HG03108 (cell line): ENCODE measurements around the gene LRRC51.
A peak's percentile ranks its signal among the peaks of the same experiment; 100 is the strongest.

Source experiments
- ATAC-seq: cut with Tn5 transposase; IDR thresholded peaks from one replicate; pipeline ENCODE4 v1.9.1; 2021; ENCODE audit warnings: moderate library complexity; ENCODE audit not compliant: unreplicated experiment

The LRRC51 gene

DNA sequence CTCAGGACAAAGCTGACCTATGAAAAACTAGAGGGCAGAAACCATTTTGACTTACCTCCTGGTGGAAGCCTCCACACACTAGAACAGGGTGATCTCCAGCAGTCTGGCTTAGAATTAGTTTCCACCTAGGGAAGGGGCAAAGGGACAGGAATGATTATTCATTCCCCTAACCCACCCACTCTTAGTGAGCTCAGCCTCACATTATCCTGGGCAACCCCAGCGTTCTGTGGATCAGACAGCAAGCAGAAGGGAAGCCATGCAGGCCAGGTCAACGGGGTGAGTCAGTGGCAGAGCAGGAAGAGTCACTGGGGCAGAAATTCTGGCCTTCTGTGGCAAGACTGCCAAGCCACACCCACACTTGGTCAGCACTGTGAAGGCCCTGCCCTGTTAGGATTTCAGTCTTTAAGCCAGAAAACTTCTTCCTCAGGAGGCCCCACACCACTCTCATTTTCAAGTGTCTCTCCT, 10.8 kb upstream of the LRRC51 start:
- peak; percentile 77 for ATAC-seq

DNA sequence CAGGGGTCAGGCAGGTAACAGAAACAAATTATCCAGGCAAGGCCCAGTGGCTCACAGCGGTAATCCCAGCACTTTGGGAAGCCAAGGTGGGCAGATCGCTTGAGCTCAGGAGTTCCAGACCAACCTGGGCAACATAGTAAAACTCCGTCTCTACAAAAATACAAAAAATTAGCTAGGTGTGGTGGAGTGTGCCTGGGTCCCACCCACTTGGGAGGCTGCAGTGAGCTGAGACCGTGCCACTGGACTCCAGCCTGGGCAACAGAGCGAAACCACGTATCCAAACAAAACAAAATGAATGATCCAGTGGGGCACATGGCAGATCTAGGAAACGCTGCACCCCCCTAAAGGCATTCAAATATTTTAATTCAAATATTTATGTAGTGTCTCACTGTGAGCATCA, 10.2 kb upstream of the LRRC51 start:
- no peak for ATAC-seq

DNA sequence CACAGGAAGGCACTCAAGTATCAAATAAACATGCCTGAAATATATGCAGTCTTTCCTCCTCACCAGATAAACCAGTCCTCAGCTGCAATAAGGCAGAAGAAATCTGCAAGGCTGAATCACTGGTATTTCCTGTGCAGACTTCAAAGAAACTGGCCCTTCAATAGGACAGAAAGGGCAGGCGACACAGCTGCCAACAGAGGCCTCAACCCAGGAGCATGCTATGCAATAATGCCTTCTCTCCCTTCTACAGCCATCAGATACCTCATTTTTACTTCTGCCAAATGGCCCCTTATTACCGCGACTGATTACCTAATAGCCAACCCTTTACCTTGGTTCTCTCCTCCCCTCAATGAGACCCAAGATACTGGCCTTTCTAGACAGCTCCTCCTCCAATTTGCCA, 8.3 kb upstream of the LRRC51 start:
- no peak for ATAC-seq

DNA sequence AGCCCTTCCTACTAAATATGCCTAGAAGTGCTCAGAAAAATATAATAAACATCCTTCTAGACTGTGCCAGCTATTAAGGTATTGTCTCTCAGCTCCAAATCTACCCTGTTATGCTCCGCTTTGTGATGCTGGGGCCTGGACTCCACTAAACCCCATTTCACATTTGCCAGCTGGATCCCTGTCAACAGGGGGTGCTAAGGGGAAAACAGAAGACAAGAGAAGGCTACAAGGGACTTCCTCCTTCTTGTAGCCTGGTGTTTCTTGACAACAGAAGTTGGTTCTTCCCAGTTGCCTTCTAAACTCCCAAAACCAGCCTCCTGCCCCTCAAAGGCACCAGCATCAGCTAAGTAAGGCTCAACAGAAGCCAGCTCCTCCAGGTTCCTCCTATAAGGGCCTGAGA, 5.5 kb upstream of the LRRC51 start:
- ATAC-seq, result no peak

DNA sequence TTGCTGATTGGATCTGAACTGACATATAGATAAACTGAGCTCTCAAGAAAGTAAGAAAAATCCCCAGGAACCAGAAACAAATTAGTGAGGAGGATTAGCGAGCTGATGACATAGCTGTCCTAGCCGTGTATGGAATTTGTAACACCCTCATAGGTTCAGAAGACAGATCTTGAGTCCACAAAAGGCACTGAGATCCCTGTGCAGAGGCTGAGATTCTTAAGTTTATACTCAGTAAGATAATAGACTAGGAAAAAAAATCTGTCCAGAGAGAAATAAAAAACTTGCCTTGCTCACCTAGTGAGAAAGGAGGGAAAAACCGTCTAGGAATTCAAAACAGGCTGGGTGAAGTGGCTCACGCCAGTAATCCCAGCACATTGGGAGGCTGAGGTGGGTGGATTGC, 4.9 kb upstream of the LRRC51 start:
- ATAC-seq, result no peak

DNA sequence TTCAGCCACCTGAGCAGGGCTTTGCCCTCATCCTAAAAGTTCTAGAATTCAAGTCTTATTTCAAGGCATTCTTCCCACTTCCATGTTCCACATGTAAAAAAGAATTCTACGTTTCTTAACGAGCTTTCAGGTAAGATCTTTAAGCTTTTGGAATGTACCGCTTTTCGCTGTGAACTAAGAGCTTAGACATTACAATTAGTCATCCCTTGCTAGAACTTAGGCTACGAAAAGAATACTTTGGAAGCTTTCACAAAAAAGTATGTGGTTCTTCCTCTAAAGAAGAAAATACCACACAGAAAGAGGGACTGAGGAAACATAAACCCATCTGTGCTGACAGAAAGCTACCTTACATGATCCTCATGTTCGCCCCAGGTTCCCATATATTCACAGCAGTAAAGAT, 2.2 kb upstream of the LRRC51 start:
- ATAC-seq, result no peak

DNA sequence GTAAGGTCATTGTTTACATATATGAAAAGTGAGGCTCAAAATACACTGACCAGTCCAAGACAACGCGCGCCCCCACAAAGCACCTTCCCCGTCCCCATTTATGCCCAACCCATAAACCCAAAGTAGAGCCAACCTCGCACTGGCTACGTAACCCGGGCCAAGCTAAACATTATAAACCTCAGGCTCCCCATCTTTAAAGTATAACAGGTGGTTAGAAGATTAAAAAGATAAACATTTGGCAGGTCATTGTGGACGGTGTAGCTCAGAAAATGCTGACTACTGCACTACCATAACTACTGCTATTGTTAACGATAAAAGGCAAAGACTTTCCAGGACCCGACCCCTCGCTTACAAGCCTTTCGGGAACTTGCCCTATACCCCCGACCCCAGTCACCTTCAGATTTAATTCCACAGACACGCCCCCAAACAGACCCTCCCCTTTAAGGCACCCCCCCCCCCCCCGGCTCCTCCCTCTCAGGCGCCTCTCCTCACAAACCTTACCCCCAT, 778 bp upstream of the LRRC51 start:
- no peak for ATAC-seq

DNA sequence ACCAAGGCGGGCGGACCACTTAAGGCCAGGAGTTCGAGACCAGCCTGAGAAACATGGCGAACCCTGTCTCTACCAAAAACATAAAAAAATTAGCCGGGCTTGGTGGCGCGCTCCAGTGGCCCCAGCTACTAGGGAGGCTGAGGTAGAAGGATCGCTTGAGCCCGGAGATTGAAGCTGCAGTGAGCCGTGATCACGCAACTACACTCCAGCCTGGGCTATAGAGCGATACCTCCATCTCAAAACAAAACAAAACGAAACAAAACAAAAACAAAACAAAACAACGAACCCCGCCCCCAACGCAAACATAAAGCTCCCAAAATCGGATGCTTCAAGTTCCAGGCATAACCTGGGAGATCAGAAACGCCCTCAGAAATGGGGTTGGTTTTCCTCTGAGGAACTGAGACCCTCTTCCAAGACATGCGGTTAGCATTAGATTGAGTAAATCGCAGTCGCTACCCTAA, 564 bp downstream of the LRRC51 start:
- no peak for ATAC-seq

DNA sequence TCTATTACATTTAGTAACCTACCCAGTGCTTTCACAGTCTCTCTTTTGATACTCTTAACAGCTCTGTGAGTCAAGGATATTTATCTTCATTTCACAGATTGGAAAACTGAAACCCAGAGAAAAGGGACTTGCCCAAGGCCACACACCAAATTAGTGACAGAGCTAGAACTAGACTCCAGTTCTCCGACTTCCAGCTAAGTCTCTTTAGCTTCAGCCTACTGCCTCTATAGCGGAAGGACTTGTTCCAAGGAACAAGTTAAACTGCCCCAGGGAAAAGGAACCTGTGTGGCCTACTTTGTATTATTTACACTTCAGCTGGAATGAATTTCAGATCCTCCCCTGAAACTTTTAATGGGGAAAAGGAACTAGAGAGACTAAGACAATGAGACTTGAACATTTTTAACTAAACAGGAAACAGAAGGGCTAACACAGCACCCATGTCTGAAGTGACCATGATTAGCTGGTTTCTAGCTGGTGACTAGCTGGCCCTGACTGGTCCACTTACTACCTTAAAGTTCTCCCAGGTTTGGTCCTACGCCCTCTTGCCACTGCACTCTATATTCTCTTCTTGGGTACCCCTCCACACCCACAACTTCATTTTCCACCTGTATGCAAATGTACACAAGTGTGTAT, 1.3 kb downstream of the LRRC51 start:
- ATAC-seq, result no peak

DNA sequence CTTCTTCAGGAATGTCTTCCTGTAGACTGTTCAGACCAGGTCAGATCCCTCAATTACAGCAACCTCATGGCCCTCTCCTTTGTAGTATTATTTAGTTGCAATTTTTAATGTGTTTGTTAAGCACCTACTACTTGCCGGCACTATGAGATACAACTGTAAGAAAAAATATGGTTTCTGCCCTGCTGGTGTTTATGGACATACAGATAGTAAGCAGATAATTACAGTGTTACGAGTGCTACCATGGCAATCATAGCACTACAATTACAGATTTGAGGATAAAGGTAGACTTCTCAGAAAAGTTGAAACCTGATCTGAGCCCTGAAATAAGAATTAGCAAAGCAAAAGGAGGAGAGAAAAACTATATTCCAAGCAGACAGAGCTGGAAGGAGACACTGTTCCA, 2.8 kb downstream of the LRRC51 start:
- ATAC-seq, result no peak

DNA sequence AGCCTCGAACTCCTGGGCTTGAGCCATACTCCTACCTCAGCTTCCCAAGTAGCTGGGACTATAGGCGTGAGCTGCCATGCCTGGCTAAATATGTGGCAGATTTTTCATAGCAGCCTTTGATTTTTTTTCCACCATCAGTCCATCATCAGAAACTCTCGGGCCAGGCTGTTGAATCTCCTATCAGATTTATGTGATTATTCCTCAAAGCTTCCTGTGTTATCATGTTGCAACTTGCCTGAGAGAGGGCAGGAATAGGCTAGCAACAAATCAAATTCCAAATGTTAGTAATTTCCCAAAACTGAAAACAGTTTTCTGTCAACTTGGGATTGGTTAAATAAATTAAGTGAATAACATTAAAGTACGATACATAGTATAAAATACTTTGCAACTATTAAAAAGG, 3.4 kb downstream of the LRRC51 start:
- no peak for ATAC-seq

DNA sequence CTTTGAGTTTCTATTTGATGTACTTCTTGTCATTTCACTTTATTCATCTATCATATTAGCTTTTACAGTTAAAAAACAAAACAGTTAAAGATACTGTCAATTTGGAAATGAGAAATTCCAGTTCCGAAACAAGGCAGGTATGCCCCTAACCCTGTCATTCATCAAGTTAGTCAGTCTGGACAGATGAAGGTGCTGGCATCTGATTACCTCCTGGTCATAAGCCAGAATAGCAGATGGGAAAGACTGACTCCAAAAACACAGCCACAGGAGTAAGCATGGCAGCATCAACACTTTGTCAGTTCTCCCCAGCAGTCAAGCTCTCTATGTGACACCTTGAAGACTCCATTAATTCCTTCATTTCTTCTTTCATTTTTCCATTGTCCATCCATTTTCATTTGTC, 4.3 kb downstream of the LRRC51 start:
- no peak for ATAC-seq

DNA sequence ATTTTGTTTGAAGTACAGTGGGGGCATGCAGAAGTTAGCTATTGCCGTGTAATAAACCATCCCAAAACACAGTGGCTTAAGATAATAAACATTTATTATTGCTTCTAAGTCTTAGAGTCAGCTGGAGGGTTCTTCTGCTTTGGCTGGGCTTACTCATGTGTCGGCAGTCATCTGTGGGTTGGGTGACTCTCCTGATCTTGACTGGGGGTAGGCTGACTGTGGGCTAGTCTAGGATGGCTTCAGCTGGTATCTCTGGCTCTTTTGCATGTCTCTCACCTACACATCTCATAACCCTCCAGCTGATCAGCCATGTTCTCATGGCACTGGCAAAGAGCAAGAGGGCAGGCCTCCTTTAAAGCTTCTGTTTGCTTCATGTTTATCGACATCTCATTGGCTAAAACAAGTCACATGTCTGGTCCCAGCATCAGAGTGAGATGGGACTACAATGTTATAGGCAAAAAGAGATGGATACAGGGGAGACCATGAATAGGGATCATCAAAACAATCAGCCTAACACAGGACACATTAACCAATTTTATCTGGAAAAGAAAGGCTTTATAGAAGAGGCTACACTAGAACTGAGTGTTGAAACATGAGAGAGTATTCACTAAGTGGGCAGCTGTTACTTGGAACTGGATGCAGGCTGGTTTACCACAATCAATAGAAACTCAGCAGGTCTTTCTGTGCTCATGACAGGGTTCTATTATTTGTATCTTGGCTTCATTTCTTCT, 5.1 kb downstream of the LRRC51 start:
- no peak for ATAC-seq

DNA sequence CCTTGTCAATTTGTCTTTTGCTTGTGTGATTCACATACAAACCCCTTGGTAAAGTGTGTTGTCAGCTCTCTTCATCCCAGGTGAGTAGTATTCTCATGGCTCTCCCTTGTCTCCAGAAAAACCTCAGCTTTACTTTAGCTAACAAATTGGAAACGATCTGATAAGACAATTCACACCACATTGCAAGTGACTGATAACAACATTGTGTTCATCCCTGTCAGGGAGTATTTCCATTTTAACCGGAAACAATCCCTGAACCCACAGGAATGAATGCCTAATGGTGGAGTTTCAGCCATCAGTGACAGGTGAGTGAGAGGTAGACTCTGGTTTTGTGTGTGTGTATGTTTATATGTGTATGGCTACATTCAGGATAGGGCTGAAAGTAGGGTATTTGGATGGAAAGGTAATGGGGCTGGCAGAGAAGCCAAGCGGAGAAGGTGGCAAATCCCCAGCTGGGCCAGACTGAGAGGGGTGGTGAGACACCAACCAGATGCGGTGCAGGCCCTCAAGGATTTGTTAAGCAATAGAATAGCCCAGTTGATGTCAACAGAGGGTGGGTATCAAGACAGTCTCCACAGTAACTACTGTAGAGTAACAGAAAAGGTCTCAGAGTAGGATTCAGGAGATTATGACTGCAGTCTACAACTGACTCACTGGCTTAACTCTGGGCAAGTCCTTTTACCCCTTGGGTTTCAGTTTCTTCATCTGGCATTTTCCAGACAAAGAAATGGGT, 7.6 kb downstream of the LRRC51 start:
- ATAC-seq, result no peak

DNA sequence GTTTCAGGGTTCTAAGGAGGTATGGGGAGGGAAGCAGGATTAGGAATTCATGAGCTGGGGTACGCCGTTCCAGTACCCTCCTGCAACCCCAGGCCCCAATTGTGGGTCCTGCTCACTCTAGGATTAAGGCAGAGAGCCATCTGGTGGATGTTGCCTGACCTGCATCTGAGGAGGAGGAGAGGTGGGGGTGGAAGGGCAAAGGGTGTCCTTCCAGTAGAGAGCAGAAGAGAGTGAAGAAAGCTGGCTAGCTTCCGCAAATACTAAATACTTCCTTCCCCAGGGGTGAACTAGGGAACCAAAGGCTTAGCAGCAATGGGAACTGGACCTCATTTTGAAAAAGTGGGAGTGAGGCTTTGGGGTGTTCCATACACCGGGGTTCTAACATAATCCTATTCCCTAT, 10.6 kb downstream of the LRRC51 start:
- ATAC-seq, result no peak

DNA sequence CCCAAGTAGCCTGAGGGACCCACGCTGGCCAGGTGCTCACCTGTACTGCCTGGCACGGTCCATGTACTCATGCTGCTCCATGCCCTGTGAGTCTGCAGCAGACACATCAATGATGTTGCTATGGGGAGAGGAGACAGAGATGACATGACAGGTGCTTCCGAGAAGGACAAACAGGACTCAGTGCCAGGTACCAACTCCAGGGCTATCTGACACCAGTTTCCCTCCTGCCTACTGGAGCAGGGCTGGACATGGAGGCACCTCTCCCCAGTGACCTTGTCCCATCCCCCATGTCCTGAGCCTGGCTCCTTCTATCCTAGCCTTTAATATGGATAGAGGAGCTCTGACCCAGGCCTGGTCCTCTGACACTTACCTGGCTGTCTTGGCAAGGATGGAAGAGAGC, 18.1 kb downstream of the LRRC51 start:
- no peak for ATAC-seq

DNA sequence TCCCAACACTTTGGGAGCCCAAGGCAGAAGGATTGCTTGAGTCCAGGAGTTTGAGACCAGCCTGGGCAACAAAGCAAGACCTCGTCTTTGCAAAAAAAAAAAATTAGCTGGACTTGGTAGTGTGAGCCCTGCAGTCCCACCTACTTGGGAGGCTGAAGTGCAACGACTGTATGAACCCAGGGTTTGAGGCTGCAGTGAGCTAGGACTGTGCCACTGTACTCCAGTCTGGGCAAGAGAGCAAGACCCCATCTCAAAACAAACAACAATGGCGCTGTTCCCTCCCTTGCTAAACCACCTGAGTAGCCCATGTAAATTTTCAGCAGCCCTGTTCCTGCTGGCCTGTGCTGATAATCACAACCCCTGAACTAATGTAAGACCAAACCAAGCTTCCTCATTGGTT, 19.4 kb downstream of the LRRC51 start:
- ATAC-seq, result no peak

DNA sequence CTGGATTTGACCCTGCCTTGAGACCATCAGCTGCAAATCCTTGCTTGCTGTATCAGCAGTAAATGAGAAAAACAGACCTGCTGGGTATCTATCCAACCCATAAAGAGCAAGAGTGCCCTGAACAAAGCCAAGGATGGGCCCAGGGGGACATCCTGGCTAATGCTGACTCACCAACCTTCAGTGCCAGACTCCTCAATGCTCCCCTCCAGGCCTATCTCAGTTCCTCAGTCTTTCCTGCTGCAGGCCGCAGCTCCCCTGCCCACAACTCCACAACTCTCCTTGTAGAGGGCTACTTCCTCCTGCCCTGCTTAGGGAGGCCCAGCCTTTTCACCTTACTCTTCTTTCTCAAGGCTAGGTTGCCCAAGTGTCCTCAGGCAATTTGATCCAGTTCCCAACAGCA, 19.8 kb downstream of the LRRC51 start:
- no peak for ATAC-seq

DNA sequence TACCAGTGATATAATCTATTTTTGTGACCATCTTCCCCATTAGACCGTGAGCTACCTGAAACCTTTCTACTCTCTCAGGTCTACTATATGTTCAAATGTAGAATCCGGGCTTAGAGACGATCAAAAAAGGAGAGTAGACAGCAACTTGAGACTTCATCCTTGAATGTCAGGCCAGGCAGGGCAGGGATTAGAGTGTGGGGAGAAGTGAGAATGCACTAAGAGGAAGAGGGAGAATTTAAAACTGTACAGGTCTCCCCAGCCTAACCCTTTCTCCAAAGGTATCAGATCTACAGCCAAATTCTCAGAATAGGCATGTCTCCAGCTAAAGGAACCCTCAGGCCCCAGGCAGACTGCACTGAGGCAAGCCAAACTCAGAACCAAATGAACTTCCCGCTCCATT, 21.5 kb downstream of the LRRC51 start:
- ATAC-seq, result no peak

DNA sequence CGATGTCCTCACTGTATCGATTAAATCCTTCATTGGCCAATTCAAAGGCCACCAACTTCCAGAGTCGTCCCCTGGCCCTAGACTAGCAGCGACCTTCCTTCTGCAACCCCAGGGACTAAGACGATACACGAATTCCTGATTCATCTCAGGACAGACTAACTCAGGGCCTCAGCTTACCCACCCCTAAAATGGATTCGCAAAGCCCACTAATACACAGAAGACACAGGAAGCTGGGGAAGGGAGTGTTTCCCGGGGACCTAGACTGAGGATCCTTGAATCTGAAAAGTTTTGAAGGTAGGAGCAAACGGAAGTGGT, 21.9 kb downstream of the LRRC51 start:
- no peak for ATAC-seq

DNA sequence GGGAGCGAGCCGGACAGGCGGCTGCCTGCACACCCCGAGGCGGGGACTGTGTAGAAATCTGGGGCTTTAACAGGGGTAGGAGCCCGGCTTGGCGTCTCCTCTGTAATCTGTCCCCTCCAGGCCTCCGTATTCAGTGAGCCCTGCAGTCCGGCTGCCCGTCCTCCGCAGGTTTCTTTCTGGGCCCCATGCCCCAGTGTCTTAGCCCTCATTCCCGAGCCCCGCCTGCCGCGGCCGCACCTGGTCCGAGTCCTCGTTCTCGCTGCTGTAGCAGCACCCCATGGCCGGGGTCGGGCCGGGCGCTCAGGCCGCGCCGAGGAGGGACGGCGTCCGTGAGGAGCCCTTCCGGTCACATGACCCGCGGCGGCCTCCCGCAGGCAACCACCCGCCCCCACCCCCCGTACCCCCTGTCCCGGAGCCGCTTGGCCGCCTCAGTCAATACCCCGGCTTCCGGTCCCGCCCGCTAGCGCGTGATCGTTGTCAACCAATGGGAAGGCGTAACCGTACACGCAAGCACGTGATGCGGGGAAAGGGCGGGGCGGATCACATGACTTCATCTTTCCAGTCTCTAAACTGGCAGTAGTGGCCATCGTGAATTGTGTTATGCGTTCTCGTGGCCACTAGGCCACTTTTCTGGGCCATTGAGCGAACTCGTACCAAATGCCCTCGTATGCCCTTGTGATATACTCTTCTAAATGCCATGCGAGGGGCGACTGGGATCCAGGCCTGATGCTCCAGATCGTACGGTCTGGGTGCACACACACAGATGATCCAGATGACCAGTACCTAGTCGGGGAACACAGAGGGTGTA, 22.5 kb downstream of the LRRC51 start, which contains the start of gene LAMTOR1:
LAMTOR1 (minus strand) TSS at position 352 of the 808 bp plus-strand sequence; CDS start at position 279, 73 bp downstream.
- ATAC-seq, result peak; percentile 79
